ENCODE results near the gene CCDC142.

CCDC142 gene

DNA sequence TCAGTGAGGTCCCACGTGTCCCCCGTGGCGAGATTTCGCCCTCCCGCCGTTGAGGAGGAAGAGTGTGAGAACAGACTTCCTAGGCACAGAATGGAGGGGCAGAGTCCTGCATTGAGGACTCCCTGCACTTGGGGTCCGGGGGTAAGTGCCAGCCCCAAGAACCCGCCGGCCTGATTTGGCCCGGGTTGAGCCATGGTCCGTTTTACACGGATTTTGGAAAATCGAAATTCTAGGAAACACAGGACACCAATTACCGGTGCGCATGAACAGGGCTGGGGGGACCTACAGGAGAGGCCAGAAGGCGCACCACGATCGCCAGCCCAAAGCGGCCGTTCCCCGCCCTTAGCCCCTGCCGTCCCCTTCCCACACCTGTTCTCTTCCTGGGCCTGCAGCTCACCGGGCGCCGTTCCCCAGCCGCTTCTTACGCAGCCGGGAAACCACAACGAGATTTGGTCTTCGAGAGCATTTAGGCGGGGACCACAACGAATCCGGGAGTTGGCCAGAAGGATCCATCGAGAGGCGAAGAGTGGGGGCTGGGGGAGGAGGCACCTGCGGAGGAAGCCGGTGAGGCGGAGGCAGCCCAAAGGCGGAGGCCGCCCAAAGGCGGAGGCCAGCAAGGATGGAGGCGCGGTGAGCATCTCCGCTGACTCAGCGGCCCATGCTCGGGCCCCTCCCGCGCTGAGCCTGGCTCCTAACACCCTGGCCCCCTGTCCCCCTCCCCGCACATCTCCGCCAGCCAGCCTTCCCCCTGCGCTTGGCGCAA, 31.0 kb upstream of the CCDC142 start:
- DNase-seq: no peak

GRCh38 chr2:74512744-74513604, 30.2 kb upstream of the CCDC142 start:
- DNase-seq: no peak

- DNase-seq: no peak
Measured at GRCh38 chr2:74511104-74511989, 28.5 kb upstream of the CCDC142 start.

- DNase-seq: no peak
Measured at GRCh38 chr2:74510272-74510671, 27.5 kb upstream of the CCDC142 start.

GRCh38 chr2:74507926-74508520, 25.2 kb upstream of the CCDC142 start:
- DNase-seq: peak; percentile 78

DNA sequence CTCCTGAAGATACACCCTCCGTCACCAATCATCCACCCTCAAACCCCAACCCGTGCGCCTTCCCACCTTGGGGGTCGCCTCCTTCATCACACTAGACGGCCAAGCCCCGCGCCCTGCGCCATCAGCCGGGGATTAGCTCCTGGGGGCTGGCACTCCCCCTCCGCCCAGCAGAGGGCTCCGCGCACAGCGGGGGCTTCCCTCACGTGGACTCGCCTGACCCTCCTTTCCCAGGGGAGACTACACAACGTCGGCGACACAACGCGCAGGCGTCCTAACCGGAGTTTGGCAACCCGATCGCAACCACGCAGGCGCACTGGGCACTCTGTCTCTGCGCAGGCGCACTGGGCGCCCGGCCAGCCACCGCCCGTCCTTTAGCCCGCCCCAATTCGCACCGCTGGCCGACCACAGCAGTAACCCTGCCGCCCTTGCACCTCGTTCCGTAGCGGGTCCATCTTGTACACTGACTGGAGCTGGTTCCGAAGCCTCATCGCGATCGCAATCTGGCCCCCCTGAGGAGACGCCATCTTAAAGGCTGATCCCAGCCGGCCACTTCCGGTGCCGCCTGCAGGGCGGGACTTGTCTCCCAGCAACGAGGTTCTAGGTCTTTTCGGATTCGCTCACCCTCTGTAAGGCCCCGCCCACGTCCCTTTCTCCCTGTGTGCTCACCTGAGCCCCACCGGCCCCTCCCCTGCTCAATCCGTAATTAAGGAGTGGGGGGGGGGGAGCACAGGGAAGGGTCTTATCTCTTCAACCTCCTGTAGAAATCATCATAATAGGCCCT, 24.5 kb upstream of the CCDC142 start, which contains the start of gene PCGF1:
Gene PCGF1 (minus strand): TSS at position 551 of the 781 bp plus-strand sequence. CDS start 27 bp downstream, at position 524.
- DNase-seq: peak; percentile 98

DNA sequence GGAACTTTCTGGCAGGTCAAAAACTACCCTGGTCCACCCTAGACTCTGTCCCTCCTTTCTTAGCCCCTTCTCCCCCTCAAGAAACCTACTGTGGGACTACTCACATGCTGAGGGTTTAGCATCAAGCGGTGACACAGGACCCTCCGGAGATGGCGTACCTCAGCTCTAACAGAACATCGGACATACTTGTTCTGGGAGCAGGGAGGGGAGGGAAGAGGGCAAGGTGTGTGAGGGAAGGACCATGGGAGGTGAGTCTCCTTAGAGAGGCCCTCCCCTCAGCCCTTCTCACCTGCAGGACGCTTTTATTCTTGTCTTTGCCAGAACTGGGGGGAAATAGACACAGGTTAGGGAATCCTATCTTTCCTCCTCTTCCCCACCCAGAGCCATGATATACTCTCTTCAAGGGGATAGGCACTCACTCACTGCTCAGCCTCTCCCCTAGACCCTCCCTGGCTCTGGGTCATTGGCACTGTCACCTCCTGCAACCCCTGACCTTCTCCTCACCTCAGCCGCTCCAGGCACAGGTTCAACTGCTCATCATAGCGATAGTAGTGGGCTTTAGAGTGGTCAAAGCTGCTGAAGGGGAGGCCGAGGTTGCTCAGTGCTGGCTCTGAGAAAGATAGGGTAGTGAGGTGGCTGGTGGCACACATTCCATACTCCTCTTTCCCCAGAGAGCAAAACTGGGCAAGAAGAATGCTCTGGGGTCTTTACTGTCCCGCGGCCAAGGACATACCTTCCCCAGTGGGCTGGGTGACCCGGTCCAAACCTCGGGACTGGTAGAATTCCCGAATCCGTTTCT, 22.8 kb upstream of the CCDC142 start:
- no peak for DNase-seq

GRCh38 chr2:74504591-74504990, 21.8 kb upstream of the CCDC142 start:
- DNase-seq: no peak

GRCh38 chr2:74503506-74504475, 21.0 kb upstream of the CCDC142 start:
- DNase-seq: no peak

- no peak for DNase-seq
Measured at GRCh38 chr2:74502720-74503505, 20.1 kb upstream of the CCDC142 start.

- DNase-seq: no peak
Measured at GRCh38 chr2:74502147-74502719, 19.4 kb upstream of the CCDC142 start.

DNA sequence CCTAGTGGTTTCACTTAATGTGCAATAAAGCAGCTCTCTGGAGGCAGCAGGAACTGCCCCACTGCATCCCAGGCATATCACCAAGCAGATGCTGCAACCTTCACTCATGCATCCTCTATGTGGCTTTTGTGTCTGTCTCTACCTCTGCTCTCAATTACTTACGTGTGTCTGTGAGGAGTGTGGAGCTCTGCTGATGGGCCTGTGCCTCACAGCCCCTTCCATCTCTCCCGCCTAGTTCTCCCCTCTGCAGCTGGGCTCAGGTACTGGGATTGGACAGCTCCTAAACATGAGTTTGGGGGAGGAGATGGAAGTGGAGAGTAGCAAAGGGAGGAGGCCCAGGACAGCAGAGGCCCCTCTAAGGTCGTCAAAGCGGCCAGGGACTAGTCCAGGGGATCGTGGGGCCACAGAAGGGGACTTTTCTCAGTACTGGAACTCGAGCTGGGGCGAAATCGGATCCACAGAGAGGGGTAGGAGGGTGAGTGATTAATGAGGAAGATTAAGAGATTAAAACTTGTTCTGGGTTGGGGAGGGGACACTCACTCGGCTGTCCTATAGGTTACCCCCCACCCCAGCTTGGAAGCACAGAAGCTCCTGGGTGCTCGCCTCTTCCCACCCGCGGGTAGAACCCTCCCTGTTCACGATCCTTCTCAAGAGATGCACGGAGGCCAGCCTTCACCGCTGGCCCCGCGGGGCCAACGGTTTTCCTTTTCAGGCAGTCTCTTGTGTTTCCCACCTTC, 18.7 kb upstream of the CCDC142 start:
- no peak for DNase-seq

DNA sequence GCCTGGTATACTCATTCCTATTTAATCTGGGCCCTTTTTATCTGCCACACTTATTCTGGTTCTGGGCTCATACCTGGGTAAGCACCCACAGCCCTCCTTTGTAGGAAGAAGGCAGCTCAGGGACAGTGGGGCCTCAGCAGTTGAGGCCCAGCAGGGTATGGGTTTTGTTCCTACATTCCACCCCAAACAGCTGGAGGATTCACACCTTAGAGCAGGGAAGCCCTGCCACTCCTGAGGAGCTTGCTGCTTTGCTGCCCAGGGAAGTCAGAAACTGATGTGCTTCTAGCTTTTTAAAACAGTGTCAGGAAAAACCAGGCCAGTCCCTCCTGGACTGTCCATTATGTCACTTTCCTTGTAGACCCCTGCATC, 17.8 kb upstream of the CCDC142 start:
- no peak for DNase-seq

GRCh38 chr2:74499940-74500577, 17.3 kb upstream of the CCDC142 start:
- DNase-seq: no peak

DNA sequence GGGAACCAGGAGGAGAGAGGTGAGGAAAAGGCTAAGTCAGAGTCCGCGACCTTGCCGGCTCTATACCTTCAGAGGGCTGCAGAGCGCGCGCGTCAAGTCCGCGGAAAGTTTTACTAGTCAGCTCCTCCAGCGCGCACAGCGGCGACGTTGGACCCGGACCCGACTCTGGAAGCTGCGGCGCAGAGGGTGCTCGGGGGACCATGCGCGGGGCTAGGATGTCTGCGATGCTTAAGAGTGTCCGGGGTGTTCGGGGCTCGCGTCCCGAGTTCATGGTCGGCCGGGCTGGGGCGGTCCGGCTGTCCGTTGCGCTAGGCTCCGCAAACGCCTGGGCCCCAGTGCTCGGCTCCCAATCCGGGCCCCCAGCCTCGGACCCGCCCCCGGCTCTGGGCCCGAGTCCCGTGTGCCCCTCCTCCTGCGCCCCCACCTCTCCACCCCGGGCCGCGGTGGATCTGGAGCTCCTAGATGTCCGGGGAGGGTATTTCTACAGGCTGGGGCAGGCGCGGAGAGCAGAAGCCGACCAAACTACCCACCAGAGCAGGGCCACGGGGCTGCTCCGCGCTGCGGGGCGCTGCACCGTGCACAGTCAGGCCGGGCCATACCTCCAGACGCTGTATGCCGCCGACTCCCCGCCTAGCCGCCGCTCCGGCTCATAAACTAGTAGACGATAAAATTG, 16.6 kb upstream of the CCDC142 start, which contains the start of gene LBX2:
Gene LBX2 (minus strand): TSS at position 337 of the 673 bp plus-strand sequence. CDS start 66 bp downstream, at position 271.
- no peak for DNase-seq

DNA sequence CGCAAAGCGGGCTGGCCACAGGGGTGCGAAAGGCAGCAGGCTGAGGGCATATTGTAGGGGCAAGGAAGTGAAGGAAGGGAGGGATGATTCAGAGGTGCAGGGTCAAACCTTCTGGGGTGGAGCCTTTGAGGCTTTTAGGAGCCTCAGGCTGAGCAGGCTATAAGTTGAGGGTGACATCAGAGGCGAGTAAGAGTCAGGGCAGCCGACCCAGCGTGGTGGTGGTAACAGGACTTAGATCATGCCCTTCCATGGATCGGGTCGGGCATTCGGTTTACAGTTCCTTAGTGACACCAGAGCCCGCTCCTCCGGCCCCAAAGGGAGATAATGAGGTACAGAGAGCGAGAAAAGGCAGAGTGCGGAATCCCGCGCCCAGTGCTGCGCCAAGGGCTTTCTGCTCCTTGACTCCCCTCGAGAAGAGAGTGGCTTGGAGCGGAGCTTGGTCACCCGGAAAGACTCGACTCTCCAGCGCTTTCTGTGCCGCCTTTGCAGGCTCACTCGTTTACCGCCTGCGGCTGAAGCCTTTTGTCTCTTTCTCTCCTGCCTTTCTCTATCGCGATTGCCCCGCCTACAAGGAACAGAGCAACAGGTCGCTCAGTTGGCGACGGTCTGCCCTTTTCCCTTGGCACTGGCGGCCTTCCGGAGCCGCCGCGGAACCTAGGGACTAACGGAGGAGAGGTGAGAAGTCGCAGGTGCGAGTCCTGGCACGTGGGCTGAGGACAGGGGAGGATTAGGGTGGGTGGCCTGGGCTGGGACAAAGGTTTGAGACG, 15.9 kb upstream of the CCDC142 start:
- DNase-seq: no peak

Data from NCI-H2171 (cell line).